HG03060 (cell line): ENCODE data around the gene GATAD1.
"Not testable (repeated sequence)": the region's sequence is repeated elsewhere in the genome, so short reads cannot be mapped to it uniquely, and the experiment has no call there.

Experiments
- ATAC-seq: cut with Tn5 transposase; IDR thresholded peaks from one replicate; pipeline ENCODE4 v1.9.1; 2021; ENCODE audit warnings: low read depth, moderate number of reproducible peaks; ENCODE audit not compliant: unreplicated experiment

Gene GATAD1

GRCh38 chr7:92478711-92479110 lies 31.4 kb downstream of the GATAD1 start:
- no peak for ATAC-seq

- not testable (repeated sequence) for ATAC-seq
Measured at GRCh38 chr7:92479146-92479545, 31.9 kb downstream of the GATAD1 start.

GRCh38 chr7:92483624-92484023 lies 36.3 kb downstream of the GATAD1 start:
- ATAC-seq: not testable (repeated sequence)

- not testable (repeated sequence) for ATAC-seq
Measured at GRCh38 chr7:92484226-92484625, 36.9 kb downstream of the GATAD1 start.

GRCh38 chr7:92485267-92485892 lies 38.1 kb downstream of the GATAD1 start:
- no peak for ATAC-seq

GRCh38 chr7:92485974-92486373 lies 38.7 kb downstream of the GATAD1 start:
- ATAC-seq: no peak

GRCh38 chr7:92487804-92488203 lies 40.5 kb downstream of the GATAD1 start:
- ATAC-seq: no peak

GRCh38 chr7:92489634-92490033 lies 42.4 kb downstream of the GATAD1 start:
- ATAC-seq: no peak

- ATAC-seq: no peak
Measured at GRCh38 chr7:92496876-92497275, 49.6 kb downstream of the GATAD1 start.

GRCh38 chr7:92498557-92498956 lies 51.3 kb downstream of the GATAD1 start:
- ATAC-seq: no peak

GRCh38 chr7:92503767-92504166 lies 56.5 kb downstream of the GATAD1 start:
- ATAC-seq: no peak

GRCh38 chr7:92504563-92504962 lies 57.3 kb downstream of the GATAD1 start:
- no peak for ATAC-seq

GRCh38 chr7:92506363-92506762 lies 59.1 kb downstream of the GATAD1 start:
- no peak for ATAC-seq

- no peak for ATAC-seq
Measured at GRCh38 chr7:92508946-92509345, 61.7 kb downstream of the GATAD1 start.
